Gastroesophageal sphincter (tissue), 3 donors: ENCODE data around the gene CYTH1.

Experiments used
- CTCF ChIP-seq, 4 experiments: fragments of 200-600 bp in 2 of 4; fragments of 450-650 bp in 2 of 4; sonication (generic) in 1 of 4; IDR thresholded peaks; one replicate each; pipeline ENCODE4 v1.5.1; 2017 to 2019; ENCODE audit warnings: antibody characterized with exemption in 4 of 4, mild to moderate bottlenecking in 2 of 4, moderate library complexity in 2 of 4
- POLR2A ChIP-seq, 2 donors: fragments of 450-650 bp; IDR thresholded peaks; one replicate each; pipeline ENCODE4 v1.6.1; 2017; ENCODE audit warnings: antibody characterized with exemption in 2 of 2, mild to moderate bottlenecking in 2 of 2, moderate library complexity in 1 of 2
- POLR2AphosphoS5 ChIP-seq: sonication (generic); formaldehyde crosslinking; IDR thresholded peaks from one replicate; pipeline ENCODE4 v1.6.1; 2017; ENCODE audit warnings: antibody characterized with exemption

GRCh38 chr17:78817123-78817522, 35.0 kb upstream of the CYTH1 start:
- TF ChIP-seq POLR2A (IDR thresholded peaks at IDR 0.05) (no peak), CTCF (IDR thresholded peaks at IDR 0.05) (no peak), POLR2AphosphoS5 (no peak)
